HuH-7 (cell line): ENCODE data around the gene SAMD9L.
A peak's percentile ranks its signal among the peaks of the same experiment; 100 is the strongest.

Experiments
- DNase-seq: peaks from one replicate; pipeline ENCODE4 v3.0.0; 2011; ENCODE audit warnings: low spot score

SAMD9L gene

GRCh38 chr7:93148144-93148543 is at the start of gene SAMD9L:
Gene SAMD9L (minus strand): TSS chr7:93148385. CDS start chr7:93135971, 12,414 bp downstream.
- no peak for DNase-seq

DNA sequence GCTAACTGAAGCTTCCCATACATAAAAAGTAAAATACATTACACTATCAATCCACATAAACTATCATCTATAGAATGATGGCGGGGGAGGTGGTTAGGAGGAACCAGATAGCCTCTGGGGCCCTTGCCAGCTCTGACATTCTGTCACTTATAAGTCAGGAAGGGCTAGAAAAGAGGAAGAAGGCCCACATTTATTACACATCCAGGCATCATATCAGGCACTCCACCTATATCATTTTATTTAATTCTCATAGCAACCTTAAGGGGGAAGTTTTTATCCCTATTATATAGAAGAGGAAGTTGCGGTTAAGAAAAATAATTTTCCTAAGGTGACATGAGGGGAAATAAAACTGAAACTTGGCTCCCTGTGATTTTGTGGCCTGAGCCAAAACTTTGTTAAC is 48.2 kb upstream of the SAMD9L start:
- DNase-seq, result no peak

DNA sequence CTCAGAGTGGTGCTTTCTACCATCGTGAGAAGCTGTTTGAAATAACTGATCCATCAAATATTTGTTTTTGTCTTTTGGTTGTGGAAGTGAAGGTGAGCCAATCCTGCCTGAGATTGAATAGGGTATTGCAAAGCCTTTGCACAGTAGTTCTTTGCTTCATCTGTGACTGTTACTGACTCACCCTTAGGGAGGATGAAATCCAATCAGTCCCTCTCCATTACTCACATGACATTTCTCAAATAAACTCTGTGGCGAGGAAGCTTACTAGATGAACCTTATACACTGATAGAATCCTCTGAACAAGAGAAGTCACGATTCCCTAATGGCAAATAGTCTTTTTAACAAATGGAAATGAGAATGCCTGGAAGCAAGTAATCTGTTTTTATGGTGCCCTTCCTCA is 46.2 kb upstream of the SAMD9L start:
- no peak for DNase-seq

GRCh38 chr7:93188870-93189634 is 40.9 kb upstream of the SAMD9L start:
- DNase-seq, result no peak

- DNase-seq, result no peak
Measured at GRCh38 chr7:93185303-93186027, 37.3 kb upstream of the SAMD9L start.

DNA sequence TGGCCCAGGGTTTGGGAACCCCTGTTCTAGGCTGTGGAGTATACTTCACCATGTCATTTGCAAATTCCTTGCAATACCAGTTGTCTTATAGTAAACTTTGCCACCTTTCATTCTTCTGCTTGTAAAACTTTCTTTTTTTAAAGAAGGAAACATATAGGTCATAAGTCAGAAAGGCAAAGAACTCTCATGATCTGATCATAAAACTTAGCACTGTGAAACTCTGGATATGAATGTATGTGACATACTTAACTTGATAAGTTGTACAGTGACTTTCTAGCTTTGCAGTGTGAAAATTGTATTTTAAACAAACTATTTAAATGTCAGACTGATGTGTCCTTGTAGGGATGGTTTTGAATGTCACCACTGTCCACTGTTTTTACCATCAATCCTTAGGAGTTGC is 31.0 kb upstream of the SAMD9L start:
- no peak for DNase-seq

GRCh38 chr7:93178213-93178612 is 30.0 kb upstream of the SAMD9L start:
- peak; percentile 12 for DNase-seq

GRCh38 chr7:93176992-93177580 is 28.9 kb upstream of the SAMD9L start:
- DNase-seq, result no peak

DNA sequence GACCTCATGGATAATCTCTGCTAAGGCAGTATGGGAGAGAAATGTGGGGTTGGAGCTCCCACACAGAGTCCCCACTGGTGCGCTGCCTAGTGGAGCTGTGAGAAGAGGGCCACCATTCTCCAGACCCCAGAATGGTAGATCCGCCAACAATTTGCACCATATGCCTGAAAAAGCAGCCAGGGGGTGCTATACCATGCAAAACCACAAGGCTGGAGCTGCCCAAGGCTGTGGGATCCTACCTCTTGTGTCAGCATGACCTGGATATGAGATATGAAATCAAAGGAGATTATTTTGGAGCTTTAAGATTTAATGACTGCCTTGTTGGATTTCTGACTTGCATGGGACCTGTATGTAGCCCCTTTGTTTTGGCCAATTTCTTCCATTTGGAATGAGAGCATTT is 27.0 kb upstream of the SAMD9L start:
- DNase-seq, result no peak

DNA sequence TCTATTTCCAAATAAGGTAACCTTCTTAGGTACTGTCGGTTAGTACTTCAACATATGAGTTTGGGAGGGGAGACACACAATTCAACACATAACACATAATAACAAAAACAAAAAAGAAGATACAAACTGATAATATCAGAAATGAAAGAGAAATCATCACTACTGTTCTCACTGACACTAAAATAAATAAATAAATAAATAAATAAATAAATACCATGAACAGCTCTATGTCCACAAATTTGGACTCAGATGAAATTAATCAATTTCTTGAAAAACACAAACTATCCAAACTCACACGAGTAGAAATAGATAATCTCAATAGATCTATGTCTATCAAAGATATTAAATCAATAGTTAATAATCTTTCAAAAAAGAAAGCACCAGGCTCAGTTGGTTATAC is 24.5 kb upstream of the SAMD9L start:
- DNase-seq, result no peak

DNA sequence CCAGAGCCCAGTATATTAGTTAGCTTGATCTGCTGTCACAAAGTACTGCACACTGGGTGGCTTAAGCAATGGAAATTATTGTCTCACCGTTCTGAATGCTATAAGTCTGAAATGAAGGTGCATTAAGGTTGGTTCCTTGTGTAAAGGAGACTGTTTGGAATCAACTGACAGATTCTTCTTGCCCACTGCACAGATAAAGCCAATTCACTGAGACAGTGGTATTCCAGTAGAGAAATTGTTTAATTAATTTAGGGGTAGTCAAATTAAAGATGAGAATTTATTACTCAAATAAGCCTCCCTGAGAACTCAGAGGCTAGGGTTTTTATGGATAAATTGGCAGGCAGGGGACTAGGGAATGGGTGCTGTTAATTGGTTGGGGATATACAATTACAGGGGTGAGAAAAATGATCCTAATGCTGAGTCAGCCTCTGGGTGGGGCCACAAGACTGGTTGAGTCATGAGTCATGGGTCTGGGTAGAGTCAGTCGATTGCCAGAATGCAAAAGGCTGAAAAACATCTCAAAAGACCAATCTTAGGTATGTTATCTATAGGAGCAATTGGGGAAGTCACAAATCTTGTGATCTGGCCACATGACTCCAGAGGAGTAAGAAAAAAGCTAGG is 23.5 kb upstream of the SAMD9L start:
- DNase-seq, result no peak

DNA sequence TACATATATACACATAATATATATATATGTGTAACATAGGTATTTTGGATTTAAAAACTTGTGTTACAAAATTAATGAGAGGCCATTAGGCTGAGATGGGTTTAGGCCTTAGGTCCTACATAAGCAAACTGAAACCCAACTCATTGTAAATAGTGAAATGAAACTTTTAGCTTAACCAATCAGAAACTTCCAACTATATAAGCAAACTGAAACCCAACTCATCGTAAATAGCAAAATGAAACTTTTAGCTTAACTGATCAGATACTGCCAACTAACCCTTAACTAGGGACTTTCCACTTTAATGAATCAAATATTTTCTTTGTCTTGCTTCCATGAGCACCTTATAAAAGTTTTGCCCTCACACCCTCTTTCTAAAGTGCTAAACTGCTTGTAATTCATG is 17.3 kb upstream of the SAMD9L start:
- DNase-seq, result no peak

DNA sequence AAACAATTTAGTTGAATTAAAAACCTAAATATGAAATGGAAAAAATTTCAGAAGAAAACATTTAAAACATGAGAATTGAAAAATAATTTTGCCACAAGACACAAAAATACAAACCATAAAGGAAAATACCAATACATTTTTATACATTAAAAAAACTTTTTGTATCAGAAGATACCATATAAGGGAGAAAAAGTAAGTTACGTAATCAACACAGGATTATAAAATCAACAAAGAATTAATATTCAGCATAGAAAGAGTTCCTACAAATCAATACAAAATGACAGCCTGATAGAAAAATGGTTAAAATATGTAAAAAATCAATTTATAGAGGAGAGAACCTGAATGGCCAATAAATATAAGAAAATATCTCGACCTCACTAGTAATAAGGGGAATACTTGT is 16.6 kb upstream of the SAMD9L start:
- DNase-seq, result no peak

- no peak for DNase-seq
Measured at GRCh38 chr7:93161181-93161762, 13.1 kb upstream of the SAMD9L start.

DNA sequence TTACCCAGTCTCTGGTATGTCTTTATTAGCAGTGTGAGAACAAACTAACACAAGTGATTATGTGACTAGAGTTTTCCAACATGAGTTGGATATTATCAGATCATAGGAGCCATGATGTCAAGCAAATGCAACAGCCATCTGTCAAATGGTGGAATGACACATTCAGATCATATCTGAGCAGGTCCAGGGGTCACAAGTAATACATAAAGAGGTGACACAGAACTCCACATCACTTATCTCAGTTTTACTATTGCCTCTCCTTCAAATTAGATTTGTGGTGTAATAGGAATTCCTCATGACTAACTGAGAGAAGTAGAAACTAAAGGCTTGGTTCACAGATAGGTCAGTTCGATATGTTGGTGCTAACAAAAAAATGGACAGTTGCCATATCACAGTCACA is 12.2 kb upstream of the SAMD9L start:
- DNase-seq, result no peak

- DNase-seq, result no peak
Measured at GRCh38 chr7:93159490-93159889, 11.3 kb upstream of the SAMD9L start.

- DNase-seq, result no peak
Measured at GRCh38 chr7:93156884-93157283, 8.7 kb upstream of the SAMD9L start.

DNA sequence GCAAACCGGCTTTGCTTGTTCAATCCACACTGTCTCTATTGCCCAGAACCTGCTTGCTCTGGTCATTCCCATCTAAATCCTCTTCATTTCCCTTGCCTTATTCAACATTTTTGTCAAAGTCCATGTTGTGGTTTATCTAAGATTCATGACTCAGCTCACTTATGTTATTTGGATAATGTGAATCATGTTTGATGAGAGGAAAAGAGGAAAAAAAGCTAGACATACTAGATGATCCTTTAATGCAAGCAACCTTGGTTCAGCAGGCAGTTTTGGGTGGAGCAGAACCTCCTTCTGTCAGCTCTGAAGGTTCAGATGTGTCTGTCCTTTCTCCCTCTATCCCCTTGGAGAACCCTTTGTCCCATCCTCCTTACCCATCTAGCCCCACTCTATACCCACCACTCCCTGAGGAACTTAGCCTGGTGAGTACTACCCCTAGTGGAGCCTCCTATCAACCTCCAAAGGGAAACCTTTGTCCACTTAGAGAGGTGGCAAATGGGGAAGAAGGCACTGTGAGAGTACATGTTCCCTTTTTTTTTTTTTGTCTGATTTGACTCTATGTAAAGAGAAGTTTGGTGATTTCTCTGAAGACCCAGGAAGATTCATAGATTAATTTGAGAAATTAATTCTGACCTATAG is 2.1 kb upstream of the SAMD9L start:
- DNase-seq, result no peak

DNA sequence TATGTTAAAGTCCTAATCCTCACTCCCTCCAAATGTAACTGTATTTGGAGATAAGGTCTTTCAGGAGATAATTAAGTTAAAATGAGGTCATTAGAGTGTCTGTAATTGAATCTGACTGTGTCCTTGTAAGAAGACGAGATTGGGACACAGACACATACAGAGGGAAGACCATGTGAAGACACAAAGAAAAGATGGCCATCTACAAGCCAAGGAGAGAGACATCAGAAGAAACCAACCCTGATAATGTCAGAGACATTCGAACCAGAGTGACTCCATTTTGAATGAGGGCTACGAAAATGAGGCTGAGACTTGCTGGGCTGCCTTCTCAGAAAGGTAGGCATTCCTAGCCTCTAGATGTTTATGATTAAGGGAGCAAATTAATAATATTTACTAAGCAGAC is 542 bp upstream of the SAMD9L start:
- no peak for DNase-seq

GRCh38 chr7:93147363-93147762 is 822 bp downstream of the SAMD9L start:
- DNase-seq, result no peak

- DNase-seq, result no peak
Measured at GRCh38 chr7:93146472-93147141, 1.6 kb downstream of the SAMD9L start.
